GM18519 (cell line): ENCODE data around the gene P2RY1.
"Not testable (repeated sequence)": the region's sequence is repeated elsewhere in the genome, so short reads cannot be mapped to it uniquely, and the experiment has no call there.

ENCODE experiments used
- ATAC-seq: cut with Tn5 transposase; IDR thresholded peaks from one replicate; pipeline ENCODE4 v1.9.1; 2021; ENCODE audit warnings: mild to moderate bottlenecking, moderate library complexity; ENCODE audit not compliant: unreplicated experiment, low FRiP score

P2RY1 gene

GRCh38 chr3:152836269-152836668 is 1.3 kb downstream of the P2RY1 start:
- no peak for ATAC-seq

- no peak for ATAC-seq
These were observed 4.6 kb downstream of the P2RY1 start for GRCh38 chr3:152839511-152839910.

GRCh38 chr3:152841131-152841530 is 6.2 kb downstream of the P2RY1 start:
- no peak for ATAC-seq

- no peak for ATAC-seq
These were observed 7.5 kb downstream of the P2RY1 start for GRCh38 chr3:152842413-152842812.

GRCh38 chr3:152843955-152844354 is 9.0 kb downstream of the P2RY1 start:
- no peak for ATAC-seq

GRCh38 chr3:152846572-152847202 is 11.8 kb downstream of the P2RY1 start:
- not testable (repeated sequence) for ATAC-seq

- not testable (repeated sequence) for ATAC-seq
These were observed 12.7 kb downstream of the P2RY1 start for GRCh38 chr3:152847599-152847998.

GRCh38 chr3:152849996-152850578 is 15.2 kb downstream of the P2RY1 start:
- ATAC-seq: no peak

- no peak for ATAC-seq
These were observed 18.3 kb downstream of the P2RY1 start for GRCh38 chr3:152853196-152853595.

- ATAC-seq: no peak
These were observed 22.2 kb downstream of the P2RY1 start for GRCh38 chr3:152857082-152857481.

- no peak for ATAC-seq
These were observed 23.4 kb downstream of the P2RY1 start for GRCh38 chr3:152858170-152858800.

- ATAC-seq: no peak
These were observed 25.8 kb downstream of the P2RY1 start for GRCh38 chr3:152860736-152861135.

GRCh38 chr3:152865668-152866245 is 30.8 kb downstream of the P2RY1 start:
- no peak for ATAC-seq

- ATAC-seq: no peak
These were observed 35.1 kb downstream of the P2RY1 start for GRCh38 chr3:152870027-152870426.

GRCh38 chr3:152873314-152873713 is 38.4 kb downstream of the P2RY1 start:
- ATAC-seq: not testable (repeated sequence)

- no peak for ATAC-seq
These were observed 40.2 kb downstream of the P2RY1 start for GRCh38 chr3:152874896-152875749.

GRCh38 chr3:152879130-152879789 is 44.3 kb downstream of the P2RY1 start:
- no peak for ATAC-seq

GRCh38 chr3:152879790-152880174 is 44.9 kb downstream of the P2RY1 start:
- ATAC-seq: no peak

GRCh38 chr3:152885076-152885475 is 50.1 kb downstream of the P2RY1 start:
- ATAC-seq: no peak
